Hematopoietic multipotent progenitor cell treated with erythropoietin and hydrocortisone succinate and interleukin-3 and kit ligand, for 6 days (in vitro differentiated cells): ENCODE measurements around the gene GLIS1.

Source experiments
- DNase-seq: peaks from one replicate; pipeline ENCODE4 v3.0.0-alpha.2; 2015

GLIS1 gene

GRCh38 chr1:53739109-53739681 lies at the start of gene GLIS1:
Gene GLIS1, minus strand, starts transcription at chr1:53739164. Its CDS starts 1,100 bp downstream, at chr1:53738064.
- peak; percentile 82 for DNase-seq

- DNase-seq: no peak
These were observed 48.7 kb upstream of the GLIS1 start for GRCh38 chr1:53787655-53788054.

- DNase-seq: no peak
These were observed 44.1 kb upstream of the GLIS1 start for GRCh38 chr1:53783056-53783455.

GRCh38 chr1:53781654-53782053 lies 42.7 kb upstream of the GLIS1 start:
- DNase-seq: no peak

- DNase-seq: no peak
These were observed 38.3 kb upstream of the GLIS1 start for GRCh38 chr1:53777272-53777671.

GRCh38 chr1:53771648-53772047 lies 32.7 kb upstream of the GLIS1 start:
- DNase-seq: no peak

- no peak for DNase-seq
These were observed 30.8 kb upstream of the GLIS1 start for GRCh38 chr1:53769780-53770179.

- DNase-seq: no peak
These were observed 30.2 kb upstream of the GLIS1 start for GRCh38 chr1:53769184-53769583.

GRCh38 chr1:53766831-53767405 lies 28.0 kb upstream of the GLIS1 start:
- DNase-seq: no peak

- no peak for DNase-seq
These were observed 27.3 kb upstream of the GLIS1 start for GRCh38 chr1:53766194-53766742.

GRCh38 chr1:53765657-53766056 lies 26.7 kb upstream of the GLIS1 start:
- peak; percentile 15 for DNase-seq

- no peak for DNase-seq
These were observed 24.9 kb upstream of the GLIS1 start for GRCh38 chr1:53763911-53764310.

- DNase-seq: no peak
These were observed 24.5 kb upstream of the GLIS1 start for GRCh38 chr1:53763461-53763860.

- DNase-seq: peak; percentile 33
These were observed 21.5 kb upstream of the GLIS1 start for GRCh38 chr1:53760497-53760896.

- no peak for DNase-seq
These were observed 16.9 kb upstream of the GLIS1 start for GRCh38 chr1:53755874-53756273.

GRCh38 chr1:53754484-53755312 lies 15.7 kb upstream of the GLIS1 start:
- peak; percentile 81 for DNase-seq

- DNase-seq: no peak
These were observed 13.3 kb upstream of the GLIS1 start for GRCh38 chr1:53752281-53752680.

GRCh38 chr1:53747841-53748240 lies 8.9 kb upstream of the GLIS1 start:
- no peak for DNase-seq

- DNase-seq: no peak
These were observed 1.7 kb upstream of the GLIS1 start for GRCh38 chr1:53740621-53741105.

GRCh38 chr1:53738205-53739108 lies 507 bp downstream of the GLIS1 start:
- no peak for DNase-seq

GRCh38 chr1:53737648-53738204 lies 1.2 kb downstream of the GLIS1 start:
- DNase-seq: no peak

GRCh38 chr1:53736290-53736689 lies 2.7 kb downstream of the GLIS1 start:
- no peak for DNase-seq
